Cardiac muscle cell (in vitro differentiated cells and primary cell): ENCODE results near the gene PAX6. TPM values are rescaled to one million over a fixed set of nuclear protein-coding genes. Genes with fewer than 3 reads are reported as not detected.

Experiments
- DNase-seq, 2 donors: peaks; one replicate each; pipeline versions ENCODE4 v3.0.0 to v3.0.0-alpha.2; 2010 to 2017; ENCODE audit warnings: low read depth in 1 of 2, low spot score in 1 of 2
- H3K27ac ChIP-seq: fragments of 200-600 bp; sonication (generic); 2 replicates; pipeline ENCODE4 v1.5.1; 2016
- H3K27me3 ChIP-seq: fragments of 200-600 bp; sonication (generic); 2 replicates; pipeline ENCODE4 v1.6.0; 2016; ENCODE audit warnings: control low read depth
- H3K36me3 ChIP-seq: fragments of 200-600 bp; sonication (generic); 2 replicates; pipeline ENCODE4 v1.5.1; 2016; ENCODE audit warnings: control low read depth
- H3K4me1 ChIP-seq: fragments of 200-600 bp; sonication (generic); 2 replicates; pipeline ENCODE4 v1.8.1; 2017; ENCODE audit warnings: low read depth, mild to moderate bottlenecking, mixed run types
- H3K4me3 ChIP-seq: fragments of 200-600 bp; sonication (generic); 2 replicates; pipeline ENCODE4 v1.5.1; 2016; ENCODE audit warnings: mild to moderate bottlenecking
- H3K9me3 ChIP-seq: fragments of 200-600 bp; sonication (generic); 2 replicates; pipeline ENCODE4 v1.5.1; 2017; ENCODE audit warnings: low read depth, mild to moderate bottlenecking, control low read depth
- CTCF ChIP-seq: IDR thresholded peaks from 2 replicates; pipeline ENCODE4 v1.5.1; 2012; ENCODE audit warnings: low read depth, mild to moderate bottlenecking, low read length
- polyA plus RNA-seq: library from polyadenylated mRNA; unstranded; fragments of >200 nt; fragmentation: Nextera tagmentation; extraction: Ambion mirVana; gene quantifications from 2 replicates; pipeline ENCODE4 v1.2.1, GENCODE V29; 2016
- total RNA-seq: library from RNA; depleted of rRNA; stranded (reverse); fragments of >200 nt; gene quantifications from 2 replicates; pipeline ENCODE4 v1.2.3, GENCODE V29; 2016

Gene PAX6
- total and polyA plus RNA-seq, 2 experiments from 2014 or later, result 0.56 to 1.1 TPM

GRCh38 chr11:31740131-31740530 is 71.0 kb downstream of the PAX6 start:
- no peak overlapping the region for H3K4me3 ChIP-seq
- no peaks in the 10 kb centered on the region for H3K4me1 ChIP-seq
- no peaks in the 10 kb centered on the region for H3K36me3 ChIP-seq
- H3K27me3 ChIP-seq, result no peaks in the 10 kb centered on the region
- no peak for TF ChIP-seq CTCF
- H3K9me3 ChIP-seq, result no peaks in the 10 kb centered on the region
- H3K27ac ChIP-seq, result no peak overlapping the region
- DNase-seq, result no peak
